Stimulated activated CD4-positive, alpha-beta T cell treated with anti-CD3 and anti-CD28 coated beads, Interleukin-1b, Interleukin-23, amount 100 ng/mL, for 4 hours (primary cell): ENCODE data around the gene HMOX2.

Experiments
- DNase-seq, 2 donors: peaks; one replicate each; pipeline ENCODE4 v3.0.0-alpha.2; 2020; ENCODE audit warnings: low read depth in 2 of 2

Gene HMOX2

DNA sequence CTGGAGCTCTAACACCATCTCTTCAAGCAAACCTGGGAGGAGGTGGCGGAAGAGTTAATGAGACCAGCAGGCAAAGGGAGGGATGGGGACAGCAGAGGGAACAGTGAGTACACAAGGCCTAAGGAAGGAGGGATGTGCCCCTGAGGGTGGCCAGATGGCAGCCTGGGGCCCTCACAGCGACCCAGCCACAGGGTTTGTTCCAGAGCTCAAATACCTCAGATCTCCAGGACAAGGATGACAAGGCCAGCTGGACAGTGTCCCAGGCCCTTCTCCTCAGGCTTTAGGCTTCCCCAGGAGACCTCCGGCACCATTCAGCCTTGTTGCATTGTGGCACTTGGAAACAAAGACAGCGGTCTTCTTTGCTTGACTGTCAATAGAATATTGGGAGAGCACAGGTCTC lies 47.5 kb downstream of the HMOX2 start:
- no peak for DNase-seq

- no peak for DNase-seq
These were observed 48.4 kb downstream of the HMOX2 start for GRCh38 chr16:4524571-4524970.

DNA sequence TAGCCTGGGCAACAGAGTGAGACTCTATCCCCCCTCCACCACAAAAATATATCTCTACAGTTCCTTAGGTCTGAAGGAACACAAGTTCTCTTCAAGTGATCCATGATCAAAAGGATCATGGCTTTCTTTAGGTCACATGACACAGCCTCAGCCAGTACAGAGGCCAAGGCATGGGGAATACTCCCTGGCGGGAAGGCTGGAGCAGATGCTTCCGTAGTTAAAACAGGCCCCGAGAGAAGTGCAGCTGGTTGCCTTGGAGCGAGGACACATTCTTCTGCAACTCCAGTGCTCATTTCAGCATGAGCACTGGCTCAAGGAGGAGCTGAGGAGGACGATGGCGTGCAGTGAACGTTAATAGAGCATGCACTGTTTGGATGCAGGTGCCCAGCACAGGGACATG lies 48.9 kb downstream of the HMOX2 start:
- no peak for DNase-seq

DNA sequence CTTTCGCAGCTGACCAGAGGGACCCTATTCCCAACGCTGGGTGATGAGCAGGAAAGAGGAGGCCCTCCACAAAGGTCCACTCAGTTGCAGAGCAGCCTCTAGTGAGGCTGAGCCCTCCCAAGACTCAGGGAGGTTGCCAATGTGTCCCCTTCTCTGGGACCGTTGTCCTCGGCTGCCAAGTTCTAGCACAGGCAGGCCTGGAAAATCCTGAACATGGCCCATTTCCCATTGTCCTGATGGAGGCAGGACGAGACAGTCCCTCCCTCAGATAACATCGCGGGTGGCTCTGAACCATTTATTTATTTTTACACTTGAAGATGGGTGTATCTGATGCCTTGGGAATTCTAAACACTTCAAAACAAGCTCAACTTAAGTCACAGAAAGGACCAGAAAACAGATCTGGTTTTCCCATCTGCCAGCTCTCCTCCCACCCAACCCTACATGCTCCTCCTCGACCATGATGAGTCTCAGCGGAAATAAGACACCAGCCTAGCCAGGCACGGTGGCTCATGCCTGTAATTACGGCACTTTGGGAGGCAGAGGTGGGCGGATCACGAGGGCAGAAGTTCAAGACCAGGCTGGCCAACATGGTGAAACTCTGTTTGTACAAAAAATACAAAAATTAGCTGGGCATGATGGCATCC lies 49.6 kb downstream of the HMOX2 start:
- no peak for DNase-seq

DNA sequence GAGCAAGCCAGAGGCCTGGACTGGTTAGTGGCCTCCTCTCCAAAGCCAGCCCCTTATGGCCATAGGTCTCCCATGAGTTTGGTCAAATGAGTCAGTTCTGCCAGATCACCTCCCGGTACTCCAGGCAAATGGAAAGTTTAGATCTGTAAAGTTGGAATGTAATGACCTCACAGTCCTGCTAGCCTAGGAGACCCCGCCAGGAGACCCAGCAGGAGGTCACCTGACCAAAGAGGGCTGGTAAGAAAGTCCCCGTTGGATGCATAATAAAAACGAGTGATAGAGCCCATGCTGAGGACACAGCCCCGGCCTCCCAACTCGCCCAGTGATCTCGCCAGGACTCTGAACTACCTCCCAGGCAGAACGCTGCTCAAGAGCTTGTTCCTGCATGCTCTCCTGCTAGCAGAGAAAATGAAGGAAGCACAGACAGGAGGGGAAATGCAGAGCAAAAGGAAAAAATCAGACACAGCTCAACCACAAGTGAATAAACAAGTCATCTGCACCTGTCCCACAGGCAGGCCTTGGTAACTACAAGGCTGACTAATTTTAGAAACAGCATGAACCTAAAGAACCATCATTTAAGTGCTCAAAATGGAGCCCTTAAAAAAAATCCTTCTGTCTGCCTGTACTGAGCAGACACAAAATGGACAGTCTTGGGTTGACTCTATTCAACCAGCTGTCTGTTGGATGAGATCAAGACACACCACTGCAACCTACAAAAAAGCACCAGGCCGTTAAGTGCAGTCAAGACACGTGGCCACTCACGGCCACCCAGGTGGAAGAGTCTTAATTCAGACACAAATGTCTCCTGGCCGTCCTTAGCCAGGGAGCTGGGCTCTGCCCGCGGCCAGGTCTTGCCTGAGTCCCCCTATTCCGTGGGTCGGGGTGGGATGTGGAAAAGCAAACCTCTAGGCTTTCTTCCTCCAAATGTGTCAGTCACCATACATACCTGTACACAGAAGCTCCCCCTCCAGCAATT lies 53.2 kb downstream of the HMOX2 start:
- no peak for DNase-seq

- DNase-seq: no peak
These were observed 55.6 kb downstream of the HMOX2 start for GRCh38 chr16:4531811-4532210.

DNA sequence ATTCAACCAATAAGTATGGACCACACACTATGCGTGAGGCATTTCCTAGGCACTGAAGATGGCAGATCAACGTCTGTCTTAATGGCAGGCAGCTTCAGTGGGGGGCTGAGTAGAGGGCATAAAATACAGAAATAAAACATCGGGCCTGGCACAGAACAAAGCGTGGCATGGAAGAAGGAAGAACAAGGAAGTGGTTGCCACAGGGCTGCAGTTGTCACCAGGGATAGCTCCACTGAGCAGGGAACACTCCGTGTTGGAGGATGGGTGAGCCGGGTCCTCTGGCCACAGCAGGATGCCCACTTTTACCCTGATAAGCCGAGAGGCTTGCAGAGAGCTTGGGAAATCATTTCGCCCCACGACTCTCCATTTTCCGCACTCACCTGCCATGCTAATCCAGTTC lies 56.0 kb downstream of the HMOX2 start:
- DNase-seq: no peak

DNA sequence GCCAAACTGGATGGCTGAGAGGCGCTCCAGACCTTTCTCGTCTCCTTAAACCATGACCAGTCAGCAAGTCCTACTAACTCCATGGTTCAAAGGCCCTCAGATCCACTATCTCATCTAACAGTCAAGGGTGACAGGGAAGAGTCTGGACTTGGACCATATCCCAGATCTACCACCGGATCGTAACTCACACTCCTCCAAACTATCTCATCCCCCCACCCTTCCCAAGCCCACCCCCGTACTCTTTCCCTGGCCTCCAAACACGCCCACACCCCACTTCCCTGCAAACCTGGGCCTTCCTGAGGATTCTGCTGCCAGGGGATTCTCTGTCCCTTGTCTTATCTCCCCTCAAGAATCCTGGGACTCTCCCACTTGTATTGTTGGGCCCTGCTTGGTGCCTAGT lies 57.3 kb downstream of the HMOX2 start:
- no peak for DNase-seq

DNA sequence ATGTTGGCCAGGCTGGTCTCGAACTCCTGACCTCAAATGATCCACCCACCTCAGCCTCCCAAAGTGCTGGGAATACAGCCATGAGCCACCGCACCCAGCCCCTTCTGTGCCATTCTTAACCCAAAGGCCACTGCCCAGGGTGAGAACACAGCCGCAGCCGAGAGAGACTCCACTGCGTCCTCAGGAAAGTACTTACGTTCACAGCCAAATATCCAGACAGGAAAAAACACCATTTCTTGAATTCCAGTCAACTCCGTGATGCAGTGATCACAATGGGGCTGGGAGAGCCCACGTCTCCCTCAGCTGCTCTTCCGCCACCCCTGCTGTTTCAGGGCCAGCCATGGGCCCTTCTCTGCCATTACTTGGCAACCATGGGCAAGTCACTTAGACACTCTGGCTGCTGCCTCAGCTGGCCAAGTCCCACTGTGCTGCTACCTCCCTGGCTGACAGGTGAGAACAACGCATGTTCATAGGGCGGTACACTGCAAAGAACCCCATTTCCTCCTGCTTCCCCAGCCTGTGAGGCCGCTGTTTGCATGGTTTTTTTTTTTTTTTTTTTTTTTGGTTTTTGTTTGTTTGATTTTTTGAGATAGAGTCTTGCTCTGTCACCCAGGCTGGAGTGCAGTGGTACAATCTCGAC lies 58.1 kb downstream of the HMOX2 start:
- no peak for DNase-seq

- DNase-seq: no peak
These were observed 59.5 kb downstream of the HMOX2 start for GRCh38 chr16:4535627-4536108.

DNA sequence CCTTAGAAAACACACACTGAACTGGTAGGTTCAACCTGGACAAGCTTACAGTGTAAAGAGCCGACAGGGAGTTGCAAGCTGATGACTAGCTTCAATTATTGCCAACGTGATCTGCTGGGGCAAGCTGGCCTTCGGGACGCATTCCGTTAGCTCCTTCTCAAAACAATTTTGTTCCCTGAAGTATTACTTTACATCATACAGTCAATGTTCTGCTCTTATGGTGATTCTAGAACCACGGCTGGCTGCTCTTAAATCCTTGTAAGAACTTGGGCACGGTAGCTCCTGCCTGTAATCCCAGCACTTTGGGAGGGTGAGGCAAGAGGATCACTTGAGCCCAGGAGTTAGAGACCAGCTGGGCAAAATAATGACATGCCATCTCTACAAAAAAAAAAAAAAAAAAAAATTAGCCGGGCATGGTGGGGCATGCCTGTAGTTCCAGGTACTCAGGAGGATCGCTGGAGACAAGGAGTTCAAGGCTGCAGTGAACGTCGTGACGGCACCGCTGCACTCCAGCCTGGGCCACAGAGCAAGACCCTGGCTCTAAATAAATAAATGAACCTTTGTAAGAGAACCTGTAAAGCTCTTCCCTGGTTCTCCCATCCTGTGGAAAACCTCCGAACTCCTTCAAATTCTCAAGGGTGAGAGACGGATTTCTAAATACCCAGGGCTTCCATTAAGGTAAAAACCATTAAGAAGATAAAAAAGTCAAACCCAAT lies 60.4 kb downstream of the HMOX2 start:
- DNase-seq: no peak

DNA sequence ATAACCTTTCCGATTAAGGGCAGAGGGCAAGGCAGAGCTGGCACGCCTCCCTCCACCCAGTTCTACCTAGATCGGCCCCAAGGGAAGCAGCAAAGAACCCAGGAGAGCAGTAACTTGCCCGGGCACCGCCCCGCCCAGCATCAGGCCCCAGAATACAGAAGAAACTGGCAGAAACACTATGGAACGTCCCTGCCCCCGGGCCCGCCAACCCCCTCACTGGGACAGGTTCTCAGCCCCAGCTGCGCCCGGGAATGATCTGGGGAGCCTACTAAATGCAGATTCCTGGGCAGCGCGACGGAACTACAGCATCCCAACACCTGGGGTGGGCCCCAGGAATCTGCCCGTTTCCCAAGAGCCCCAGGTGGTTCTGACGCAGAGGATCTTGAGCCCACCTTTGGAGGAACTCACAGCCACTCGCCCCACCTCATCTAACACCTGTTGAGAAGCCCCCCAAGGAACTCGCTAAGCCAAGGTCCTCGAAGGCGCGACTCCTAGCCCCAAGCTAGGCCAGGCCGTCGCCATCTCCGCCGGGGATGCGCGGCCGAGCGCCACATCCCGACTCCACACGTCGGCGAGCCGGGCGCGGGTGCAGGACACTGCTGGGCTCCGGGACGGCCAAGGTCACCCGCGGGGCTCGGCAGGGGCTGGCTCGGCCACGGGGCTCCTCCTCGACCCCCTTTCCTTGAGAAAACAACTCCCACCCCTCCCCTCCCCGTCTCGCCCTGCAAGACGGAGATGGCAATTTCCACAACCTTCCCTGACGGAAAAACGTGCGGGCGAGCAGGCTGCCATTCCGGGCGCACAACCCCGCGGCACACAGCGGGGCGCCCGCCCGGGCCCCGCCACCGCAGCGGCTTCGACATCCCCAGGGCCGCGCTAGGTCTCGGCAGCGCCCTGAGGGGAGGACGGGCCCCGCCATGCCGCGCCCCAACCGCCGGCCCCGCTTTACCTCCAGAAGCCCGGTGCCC lies 61.5 kb downstream of the HMOX2 start:
- DNase-seq: peak; percentile 16 to 26

- DNase-seq: peak; percentile 95 to 96
These were observed 62.4 kb downstream of the HMOX2 start, which contains the start of gene CDIP1 for GRCh38 chr16:4538350-4539235. Gene CDIP1, minus strand, starts transcription at chr16:4538773. Its CDS starts 24,643 bp downstream, at chr16:4514130.

- no peak for DNase-seq
These were observed 63.6 kb downstream of the HMOX2 start for GRCh38 chr16:4539716-4540284.

- no peak for DNase-seq
These were observed 68.3 kb downstream of the HMOX2 start for GRCh38 chr16:4544473-4544872.

DNA sequence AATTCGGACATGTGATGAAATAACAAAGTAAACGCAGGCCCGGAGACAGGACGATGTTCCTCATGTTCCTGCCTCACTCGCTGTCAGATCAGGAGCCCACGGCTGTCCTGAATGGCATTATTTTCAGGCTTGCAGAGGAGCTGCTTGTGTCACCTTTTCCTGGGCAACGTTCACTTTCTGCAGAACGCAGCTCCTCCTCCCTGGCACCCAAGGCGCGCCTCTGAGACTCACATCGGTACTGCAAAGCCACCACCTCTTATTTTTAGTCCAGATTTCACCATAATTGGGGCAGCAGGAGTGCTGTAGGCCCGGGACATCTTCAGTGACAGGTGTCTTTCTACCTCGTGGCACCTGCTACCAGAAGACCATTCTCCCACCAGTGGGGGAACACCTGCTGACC lies 71.9 kb downstream of the HMOX2 start:
- no peak for DNase-seq

DNA sequence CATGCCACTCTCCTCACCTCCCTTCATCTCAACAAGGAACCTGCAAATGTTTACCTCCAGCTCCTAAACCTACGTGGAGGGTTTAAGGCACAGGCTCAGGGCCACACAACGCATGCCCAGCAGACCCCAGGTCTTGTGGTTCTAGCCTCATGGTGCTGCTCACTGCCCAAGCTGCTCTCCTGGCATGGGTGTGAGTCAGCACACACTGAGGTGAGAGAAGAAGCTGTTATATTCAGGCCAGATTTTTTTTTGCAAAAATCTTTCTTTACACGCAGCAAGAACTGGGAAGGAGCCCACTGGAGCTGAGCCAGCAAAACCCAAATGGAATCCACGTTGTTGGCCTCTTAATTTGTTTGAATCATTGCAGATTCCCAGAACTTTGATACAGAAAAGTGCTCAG lies 74.4 kb downstream of the HMOX2 start:
- DNase-seq: no peak

DNA sequence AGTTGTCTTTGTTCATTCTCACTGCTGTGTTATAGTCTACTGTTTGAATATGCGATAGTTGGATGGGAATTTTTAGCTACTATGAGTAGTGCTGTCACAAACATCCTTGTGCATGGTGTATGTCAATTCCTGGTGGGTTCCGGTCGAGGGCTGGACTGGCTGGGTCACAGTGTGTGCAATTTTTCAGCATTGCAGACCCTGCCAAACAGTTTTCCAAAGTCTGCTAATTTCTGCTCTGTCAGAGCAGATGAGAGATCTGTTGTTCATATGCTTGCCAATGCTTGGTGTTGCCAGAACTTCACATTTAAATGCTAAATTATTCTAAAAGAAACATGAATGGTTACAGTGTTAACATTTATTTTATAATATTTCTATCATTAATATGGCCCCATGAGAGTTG lies 76.3 kb downstream of the HMOX2 start:
- no peak for DNase-seq

GRCh38 chr16:4556112-4556511 lies 79.9 kb downstream of the HMOX2 start, which contains the start of gene C16orf96:
Gene C16orf96, plus strand, starts transcription at chr16:4556340. Its CDS starts 150 bp downstream, at chr16:4556490.
- DNase-seq: no peak
